ENCODE measurements around the gene CCL13.
A peak's percentile ranks its signal among the peaks of the same experiment; 100 is the strongest.

The CCL13 gene

DNA sequence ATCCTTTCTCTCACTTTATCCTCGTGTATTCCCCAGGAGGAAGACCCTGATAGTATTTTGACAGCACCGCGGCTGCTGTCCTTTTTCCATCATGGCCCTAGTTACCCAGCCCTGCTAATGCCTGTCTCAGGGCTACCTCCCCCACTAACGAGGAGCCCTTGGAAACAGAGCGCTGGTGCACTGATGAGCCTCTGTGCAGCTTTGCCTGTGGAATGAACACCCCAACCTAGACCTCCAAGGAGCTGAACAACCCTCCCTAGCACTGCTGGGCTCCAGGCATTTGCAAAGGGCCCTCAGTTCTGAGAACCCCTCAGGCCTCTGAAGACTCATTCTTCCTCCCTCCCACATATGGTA, 30.0 kb downstream of the CCL13 start:
- H3K27me3 Mint-ChIP-seq: peaks cover 23% of the 10 kb centered on the region
- peak overlapping the region; percentile 86 for H3K27ac Mint-ChIP-seq
- no peaks in the 10 kb centered on the region for H3K36me3 Mint-ChIP-seq
- H3K9me3 Mint-ChIP-seq: no peaks in the 10 kb centered on the region
- H3K4me1 Mint-ChIP-seq: peaks cover 73% of the 10 kb centered on the region
- ATAC-seq: no peak
- H3K4me3 Mint-ChIP-seq: no peak overlapping the region

DNA sequence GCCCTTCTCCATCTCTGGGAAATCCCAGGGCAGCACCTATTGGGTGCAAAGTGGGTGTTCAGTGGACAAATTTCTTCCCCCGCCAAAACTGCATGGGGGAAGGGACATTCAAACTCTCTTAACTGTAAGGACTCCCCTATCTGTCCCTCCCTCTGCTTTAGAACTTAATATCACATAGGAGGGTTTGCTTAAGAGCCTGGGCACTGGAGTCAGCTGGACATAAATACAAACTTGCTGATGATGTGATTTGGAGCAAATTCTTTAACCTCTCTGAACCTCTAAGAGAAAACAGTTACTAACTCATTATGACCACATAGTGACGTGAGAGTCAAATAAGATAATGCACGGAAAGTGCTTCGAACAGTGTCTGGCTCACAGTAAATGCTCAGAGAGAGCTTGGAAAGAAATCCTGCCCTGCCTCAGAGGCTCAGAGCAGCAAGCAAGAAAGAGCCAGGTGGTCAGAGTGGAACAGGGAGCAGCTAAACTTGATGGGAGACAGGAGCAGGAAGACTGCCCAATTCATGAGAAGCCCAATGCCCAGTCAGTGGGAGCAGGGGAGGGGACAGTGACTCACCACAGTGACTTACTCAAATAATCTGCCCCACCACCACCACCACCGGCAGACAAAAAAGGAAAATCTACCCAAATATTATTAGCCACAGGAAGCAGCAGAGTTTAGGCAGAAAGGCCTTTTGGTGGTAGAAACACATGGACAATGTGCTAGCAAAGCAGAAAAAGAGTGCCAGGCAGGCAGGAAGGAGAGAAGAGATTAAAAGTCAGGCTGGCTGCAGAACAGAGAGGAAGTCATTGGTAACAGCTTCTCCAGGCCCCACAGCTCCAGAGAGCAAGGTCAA, 30.6 kb downstream of the CCL13 start:
- no peak for ATAC-seq
- H3K36me3 Mint-ChIP-seq: no peaks in the 10 kb centered on the region
- H3K4me3 Mint-ChIP-seq: no peak overlapping the region
- H3K9me3 Mint-ChIP-seq: no peaks in the 10 kb centered on the region
- peaks cover 67% of the 10 kb centered on the region for H3K4me1 Mint-ChIP-seq
- H3K27ac Mint-ChIP-seq: peak overlapping the region; percentile 86
- H3K27me3 Mint-ChIP-seq: peaks cover 23% of the 10 kb centered on the region

DNA sequence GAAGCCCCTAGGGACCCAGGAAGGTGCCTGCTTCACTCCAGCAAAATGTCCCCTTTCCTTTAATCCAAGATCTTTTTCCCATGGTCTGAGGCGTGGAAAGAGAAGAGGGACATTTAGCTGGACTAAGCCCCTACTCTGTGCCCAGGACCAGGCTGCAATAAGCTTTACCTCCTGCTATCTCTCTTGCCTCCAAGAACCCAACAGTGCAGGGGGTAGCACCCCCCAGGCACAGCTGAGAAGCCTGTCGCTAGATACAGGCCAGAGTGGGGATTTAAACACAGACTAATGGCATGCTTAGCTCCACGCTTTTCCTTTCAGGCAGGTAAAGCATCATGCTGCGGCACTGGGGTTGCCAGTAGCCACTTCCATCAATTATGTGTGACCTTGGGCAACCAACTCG, 31.3 kb downstream of the CCL13 start:
- Mint-ChIP-seq H3K4me3 (no peak overlapping the region), H3K27me3 (peaks cover 23% of the 10 kb centered on the region), H3K36me3 (no peaks in the 10 kb centered on the region), H3K9me3 (no peaks in the 10 kb centered on the region), H3K27ac (peak overlapping the region; percentile 86), H3K4me1 (peaks cover 61% of the 10 kb centered on the region)
- ATAC-seq: no peak

DNA sequence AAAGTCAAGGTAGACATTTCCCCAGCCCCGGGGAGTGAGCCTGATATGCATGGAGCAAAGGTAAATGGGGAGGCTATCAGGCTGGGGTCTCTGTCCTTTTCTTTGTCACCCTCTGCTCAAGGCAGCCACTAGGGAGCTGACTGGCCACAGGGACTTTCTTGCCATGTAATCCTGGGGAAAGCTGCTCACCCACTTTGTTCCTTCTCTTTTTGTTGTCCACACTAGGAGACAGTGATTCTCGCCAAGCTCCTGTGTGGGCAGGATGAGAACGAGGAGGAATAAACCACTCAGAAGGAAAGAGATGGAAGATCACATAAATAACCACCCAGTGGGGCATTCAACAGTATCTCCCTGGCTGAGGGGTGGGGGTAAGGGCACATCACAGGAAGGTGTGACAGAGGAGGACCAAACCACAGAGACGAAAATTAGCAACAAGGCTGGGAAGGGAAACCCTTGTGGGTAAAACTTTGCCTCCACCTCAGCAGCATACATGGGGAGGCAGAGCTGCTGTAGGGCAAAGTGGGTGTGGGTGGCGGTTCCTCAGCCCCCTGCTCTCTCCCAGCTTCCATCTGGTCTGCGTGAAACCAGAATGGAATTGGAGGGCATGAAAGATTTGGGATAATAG, 33.0 kb downstream of the CCL13 start:
- Mint-ChIP-seq H3K4me1 (peaks cover 64% of the 10 kb centered on the region), H3K4me3 (no peak overlapping the region)

DNA sequence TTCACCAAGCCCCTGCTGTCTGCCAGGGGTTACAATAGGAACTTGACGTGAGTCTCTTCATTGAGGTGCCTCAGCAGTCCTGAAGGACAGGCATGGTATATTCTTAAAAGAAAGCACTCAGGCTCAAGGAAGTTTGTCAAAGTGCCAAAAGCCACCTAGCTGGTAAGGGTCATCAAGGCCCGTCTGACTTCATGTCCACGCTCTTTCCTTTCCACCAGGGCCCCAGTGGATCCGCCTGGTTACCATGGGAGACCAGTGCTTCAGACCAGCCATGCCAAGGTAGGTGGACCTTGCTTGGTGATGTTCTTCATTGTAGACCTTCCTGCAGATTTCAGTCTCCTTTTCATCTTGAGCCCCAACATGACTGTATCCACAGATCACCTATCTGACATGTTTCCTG, 34.4 kb downstream of the CCL13 start:
- ATAC-seq: no peak
- peak overlapping the region; percentile 4 for H3K27ac Mint-ChIP-seq
- no peaks in the 10 kb centered on the region for H3K36me3 Mint-ChIP-seq
- H3K27me3 Mint-ChIP-seq: peaks cover 31% of the 10 kb centered on the region
- no peaks in the 10 kb centered on the region for H3K9me3 Mint-ChIP-seq
- no peak overlapping the region for H3K4me3 Mint-ChIP-seq
- peaks cover 56% of the 10 kb centered on the region for H3K4me1 Mint-ChIP-seq

More for the DNA sequence above, 33.0 kb downstream of the CCL13 start:
- peak; percentile 68 for ATAC-seq
- Mint-ChIP-seq H3K36me3 (no peaks in the 10 kb centered on the region), H3K27ac (peak overlapping the region; percentile 48), H3K9me3 (no peaks in the 10 kb centered on the region), H3K27me3 (peaks cover 30% of the 10 kb centered on the region)

DNA sequence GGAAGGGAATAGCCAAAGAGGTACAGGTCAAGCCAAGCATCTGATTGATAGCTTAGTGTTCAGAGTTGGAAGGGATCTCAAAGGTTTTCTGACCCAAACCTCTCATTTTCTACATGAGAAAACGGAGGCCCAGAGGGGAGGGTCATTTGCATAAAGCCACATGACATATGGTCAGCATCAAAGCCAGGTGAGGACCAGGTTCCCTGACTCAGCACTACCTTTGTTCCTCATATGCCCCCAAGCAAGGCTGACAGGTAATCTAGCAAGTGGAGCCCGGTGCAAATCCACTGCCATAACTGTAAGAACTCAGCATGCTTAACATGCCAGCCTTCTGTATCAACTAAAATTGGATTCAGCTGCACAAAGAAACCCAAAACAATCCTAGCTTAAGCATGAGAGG, 35.0 kb downstream of the CCL13 start:
- no peaks in the 10 kb centered on the region for H3K9me3 Mint-ChIP-seq
- H3K36me3 Mint-ChIP-seq: no peaks in the 10 kb centered on the region
- H3K27ac Mint-ChIP-seq: peak overlapping the region; percentile 4
- ATAC-seq: no peak
- H3K27me3 Mint-ChIP-seq: peaks cover 25% of the 10 kb centered on the region
- no peak overlapping the region for H3K4me3 Mint-ChIP-seq
- H3K4me1 Mint-ChIP-seq: peaks cover 50% of the 10 kb centered on the region

DNA sequence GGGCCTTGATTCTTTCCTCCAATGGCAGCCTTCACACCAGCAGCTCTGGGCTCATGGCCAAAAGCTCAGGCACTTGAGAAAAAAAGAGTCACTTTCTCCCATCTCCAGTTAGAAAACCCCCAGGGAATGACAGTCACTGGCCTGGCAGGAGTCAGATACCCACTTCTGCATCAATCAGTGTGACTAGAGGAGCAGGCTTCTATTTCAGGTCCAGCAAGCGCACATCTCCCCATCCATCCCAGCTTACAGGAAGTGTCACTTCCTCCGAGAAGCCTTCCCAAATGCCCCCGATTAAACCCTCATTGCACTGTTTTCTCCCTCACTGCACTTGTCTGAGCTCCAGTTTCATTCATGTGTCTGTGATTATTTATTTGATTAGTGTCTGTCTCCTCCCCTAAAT, 37.1 kb downstream of the CCL13 start:
- no peak overlapping the region for H3K27ac Mint-ChIP-seq
- H3K9me3 Mint-ChIP-seq: no peaks in the 10 kb centered on the region
- H3K4me1 Mint-ChIP-seq: peaks cover 49% of the 10 kb centered on the region
- H3K4me3 Mint-ChIP-seq: no peak overlapping the region
- H3K36me3 Mint-ChIP-seq: no peaks in the 10 kb centered on the region
- H3K27me3 Mint-ChIP-seq: peaks cover 18% of the 10 kb centered on the region
- peak; percentile 37 for ATAC-seq

DNA sequence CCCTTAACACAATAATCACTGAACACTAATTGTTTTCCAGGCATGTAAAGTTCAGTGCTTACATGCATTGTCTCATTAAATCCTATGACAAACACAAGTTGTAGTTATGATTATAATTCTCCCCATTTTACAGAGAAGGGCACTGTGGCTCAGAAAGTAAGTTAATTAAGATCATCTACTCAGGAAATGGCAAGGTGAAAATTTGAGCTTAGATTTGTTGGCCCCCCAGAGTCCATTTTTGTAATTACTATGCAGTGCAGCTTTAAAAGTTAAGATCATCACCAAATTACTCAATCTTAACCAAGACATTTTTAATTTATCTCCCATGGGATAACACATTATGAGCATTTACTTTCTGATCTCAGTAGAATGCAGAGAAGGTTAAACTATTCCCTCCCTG, 41.0 kb downstream of the CCL13 start:
- peaks cover 53% of the 10 kb centered on the region for H3K4me1 Mint-ChIP-seq
- H3K4me3 Mint-ChIP-seq: no peak overlapping the region
- H3K9me3 Mint-ChIP-seq: no peaks in the 10 kb centered on the region
- H3K27me3 Mint-ChIP-seq: peaks cover 18% of the 10 kb centered on the region
- peak overlapping the region; percentile 73 for H3K27ac Mint-ChIP-seq
- no peak for ATAC-seq
- no peaks in the 10 kb centered on the region for H3K36me3 Mint-ChIP-seq

DNA sequence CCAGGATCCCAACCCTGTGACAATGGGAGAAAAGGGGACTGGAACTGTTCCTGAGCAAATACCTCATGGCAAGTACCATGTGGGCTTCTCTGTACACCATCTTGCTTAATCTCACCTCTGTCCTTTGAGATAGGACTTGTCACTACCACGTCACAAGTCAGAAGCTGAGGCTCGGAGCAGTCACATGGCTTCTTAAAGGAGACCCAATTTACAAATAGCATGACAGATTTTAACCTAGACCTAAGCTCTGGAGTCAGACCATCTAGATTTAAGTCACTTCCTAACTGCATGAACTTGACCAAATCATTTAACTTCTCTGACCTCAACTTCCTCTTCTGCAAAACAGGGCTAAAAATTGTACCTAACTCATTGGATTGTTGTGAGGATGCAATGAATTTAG, 42.7 kb downstream of the CCL13 start:
- Mint-ChIP-seq H3K36me3 (no peaks in the 10 kb centered on the region), H3K9me3 (no peaks in the 10 kb centered on the region), H3K4me3 (no peak overlapping the region), H3K27ac (peak overlapping the region; percentile 73), H3K4me1 (peaks cover 41% of the 10 kb centered on the region), H3K27me3 (peaks cover 13% of the 10 kb centered on the region)
- ATAC-seq: peak; percentile 94

DNA sequence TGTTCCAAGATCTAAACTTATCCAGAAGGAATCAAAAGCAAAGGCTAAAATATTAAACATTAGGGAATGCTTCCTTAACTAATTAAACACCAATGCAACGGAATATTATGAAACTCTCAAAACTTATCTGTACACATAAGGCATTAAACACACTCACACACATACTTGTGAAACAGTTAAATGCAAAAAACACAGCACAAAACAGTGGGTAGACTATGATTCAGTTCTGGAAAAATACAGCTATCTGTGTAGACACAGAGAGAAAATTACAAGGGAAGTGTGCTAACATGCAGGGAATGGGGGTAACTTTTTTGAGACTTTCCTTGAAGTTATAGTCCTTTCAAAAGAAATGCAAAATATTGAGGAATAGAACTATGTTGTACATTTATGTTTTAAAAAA, 43.4 kb downstream of the CCL13 start:
- peak overlapping the region; percentile 73 for H3K27ac Mint-ChIP-seq
- no peak for ATAC-seq
- no peak overlapping the region for H3K4me3 Mint-ChIP-seq
- peaks cover 6% of the 10 kb centered on the region for H3K27me3 Mint-ChIP-seq
- H3K9me3 Mint-ChIP-seq: no peaks in the 10 kb centered on the region
- peaks cover 41% of the 10 kb centered on the region for H3K4me1 Mint-ChIP-seq
- no peaks in the 10 kb centered on the region for H3K36me3 Mint-ChIP-seq

DNA sequence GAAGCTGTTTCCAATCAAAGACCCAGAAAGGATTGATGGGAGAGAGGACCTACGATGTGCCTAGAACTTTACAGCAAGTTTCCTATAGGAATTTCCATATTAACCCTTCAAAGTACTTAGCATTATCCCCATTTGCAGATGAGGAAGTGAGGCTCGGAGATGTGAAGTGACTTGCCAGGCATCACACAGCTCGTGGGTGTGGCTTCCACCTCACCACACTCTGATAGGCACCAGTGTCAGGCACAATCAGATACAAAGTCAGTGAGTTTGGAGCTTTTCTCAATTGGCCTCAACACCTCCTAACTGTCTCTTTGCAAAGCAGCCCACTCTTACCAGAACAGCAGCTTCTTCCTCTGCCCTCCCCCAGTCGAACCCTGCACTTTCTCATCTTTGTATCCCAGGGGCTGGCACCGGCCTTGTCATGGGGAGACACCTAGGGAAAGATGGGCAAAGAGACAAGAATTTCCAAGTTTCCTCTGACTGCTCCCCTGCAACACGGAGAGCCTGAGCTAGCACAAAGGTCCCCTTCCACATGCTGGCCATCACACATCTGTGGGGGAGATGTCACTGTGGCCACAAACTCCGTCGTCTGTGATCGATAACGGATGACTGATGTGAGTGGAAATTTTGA, 44.1 kb downstream of the CCL13 start:
- no peak overlapping the region for H3K4me3 Mint-ChIP-seq
- H3K36me3 Mint-ChIP-seq: no peaks in the 10 kb centered on the region
- no peaks in the 10 kb centered on the region for H3K9me3 Mint-ChIP-seq
- H3K4me1 Mint-ChIP-seq: peaks cover 41% of the 10 kb centered on the region
- H3K27ac Mint-ChIP-seq: no peak overlapping the region
- no peaks in the 10 kb centered on the region for H3K27me3 Mint-ChIP-seq
- no peak for ATAC-seq

DNA sequence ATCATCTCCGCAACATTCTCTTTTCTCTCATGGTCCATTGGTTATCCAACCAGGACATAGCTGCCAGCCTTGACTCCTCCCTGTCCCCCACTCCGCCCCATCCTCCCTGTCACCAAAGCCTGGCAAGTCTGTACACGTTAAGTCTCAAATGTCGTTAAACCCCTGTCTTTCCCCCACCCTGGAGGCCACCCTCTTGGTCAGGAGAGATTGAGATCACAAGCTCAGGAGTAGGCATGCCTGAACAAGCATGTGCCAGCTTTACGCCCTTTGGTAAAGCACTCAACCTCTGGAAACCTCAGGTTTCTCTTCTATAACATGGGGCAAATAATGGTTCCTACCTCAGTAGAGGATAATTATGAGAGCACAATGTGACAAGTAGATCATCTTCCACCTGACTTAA, 44.9 kb downstream of the CCL13 start:
- Mint-ChIP-seq H3K36me3 (no peaks in the 10 kb centered on the region), H3K4me3 (no peak overlapping the region), H3K9me3 (no peaks in the 10 kb centered on the region), H3K27me3 (no peaks in the 10 kb centered on the region), H3K4me1 (peaks cover 41% of the 10 kb centered on the region), H3K27ac (no peak overlapping the region)
- ATAC-seq: no peak

DNA sequence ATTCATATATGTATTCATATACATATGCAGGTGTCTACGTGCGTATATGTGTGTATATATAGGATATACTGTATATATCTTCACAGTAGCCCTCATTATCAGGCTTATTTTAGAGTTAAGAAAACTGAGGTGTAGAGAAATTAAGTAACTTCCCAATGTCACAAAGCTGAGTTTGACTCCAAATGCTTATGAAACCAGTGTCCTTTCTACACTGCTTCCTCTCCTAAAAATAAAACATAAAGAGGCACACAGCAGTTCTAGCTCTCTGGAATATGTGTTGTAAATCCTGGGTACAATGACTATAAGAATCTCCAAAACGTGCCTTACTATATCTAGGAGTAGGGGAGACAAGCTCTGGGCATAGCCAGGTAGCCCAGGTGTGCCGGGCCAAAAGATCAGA, 46.7 kb downstream of the CCL13 start:
- Mint-ChIP-seq H3K9me3 (no peaks in the 10 kb centered on the region), H3K27ac (no peak overlapping the region), H3K27me3 (peaks cover 16% of the 10 kb centered on the region), H3K36me3 (no peaks in the 10 kb centered on the region), H3K4me3 (no peak overlapping the region), H3K4me1 (peaks cover 29% of the 10 kb centered on the region)
- ATAC-seq: no peak

DNA sequence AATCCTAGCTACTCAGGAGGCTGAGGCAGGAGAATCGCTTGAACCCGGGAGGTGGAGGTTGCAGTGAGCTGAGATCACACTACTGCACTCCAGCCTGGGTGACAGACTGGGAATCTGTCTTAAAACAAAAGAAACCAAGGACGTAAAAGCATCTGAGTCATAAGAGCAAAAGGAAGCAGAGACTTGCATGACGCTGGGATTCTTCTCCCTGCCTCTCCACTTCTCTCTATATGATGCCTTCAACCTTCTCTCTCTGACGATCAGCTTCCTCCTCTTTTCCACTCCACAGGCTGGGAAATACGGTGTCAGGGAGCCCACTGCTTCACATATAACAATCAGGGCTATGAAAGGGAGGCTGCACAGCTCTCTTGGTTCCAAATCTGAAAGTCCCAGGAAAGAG, 49.9 kb downstream of the CCL13 start:
- Mint-ChIP-seq H3K4me3 (no peak overlapping the region), H3K27me3 (peaks cover 45% of the 10 kb centered on the region), H3K4me1 (no peaks in the 10 kb centered on the region), H3K36me3 (no peaks in the 10 kb centered on the region), H3K9me3 (no peaks in the 10 kb centered on the region), H3K27ac (no peak overlapping the region)
- no peak for ATAC-seq
